Lower leg skin (tissue), 3 donors: ENCODE results near the gene GRM7.

Source experiments
- CTCF ChIP-seq, 3 donors: fragments of 450-650 bp; IDR thresholded peaks; one replicate each; pipeline ENCODE4 v1.5.1; 2016; ENCODE audit warnings: antibody characterized with exemption in 3 of 3, mild to moderate bottlenecking in 3 of 3, moderate library complexity in 2 of 3
- POLR2A ChIP-seq, 2 donors: fragments of 450-650 bp; IDR thresholded peaks; one replicate each; pipeline ENCODE4 v1.6.1; 2016 to 2017; ENCODE audit warnings: antibody characterized with exemption in 2 of 2, mild to moderate bottlenecking in 1 of 2, moderate library complexity in 1 of 2

GRCh38 chr3:7315037-7315436, 454.1 kb downstream of the GRM7 start:
- TF ChIP-seq CTCF (IDR thresholded peaks at IDR 0.05) (no peak), POLR2A (IDR thresholded peaks at IDR 0.05) (no peak)
